HFF-Myc (cell line): ENCODE measurements around the gene UNC13C.

ENCODE experiments used
- DNase-seq: peaks from one replicate; pipeline ENCODE4 v3.0.0-alpha.2; 2011; ENCODE audit warnings: low read depth; ENCODE audit errors: extremely low read depth
- H3K4me3 ChIP-seq: replicated peaks from 2 replicates; pipeline ENCODE4 v1.5.1; 2011; ENCODE audit warnings: low read depth, mild to moderate bottlenecking, control low read depth, low read length
- TF ChIP-seq, protein P1 (sequence below): IDR thresholded peaks from 2 replicates; pipeline ENCODE4 v1.5.1; 2012; ENCODE audit warnings: mild to moderate bottlenecking, low read depth, low read length, control low read depth; ENCODE audit errors: missing control alignments

The UNC13C gene

DNA sequence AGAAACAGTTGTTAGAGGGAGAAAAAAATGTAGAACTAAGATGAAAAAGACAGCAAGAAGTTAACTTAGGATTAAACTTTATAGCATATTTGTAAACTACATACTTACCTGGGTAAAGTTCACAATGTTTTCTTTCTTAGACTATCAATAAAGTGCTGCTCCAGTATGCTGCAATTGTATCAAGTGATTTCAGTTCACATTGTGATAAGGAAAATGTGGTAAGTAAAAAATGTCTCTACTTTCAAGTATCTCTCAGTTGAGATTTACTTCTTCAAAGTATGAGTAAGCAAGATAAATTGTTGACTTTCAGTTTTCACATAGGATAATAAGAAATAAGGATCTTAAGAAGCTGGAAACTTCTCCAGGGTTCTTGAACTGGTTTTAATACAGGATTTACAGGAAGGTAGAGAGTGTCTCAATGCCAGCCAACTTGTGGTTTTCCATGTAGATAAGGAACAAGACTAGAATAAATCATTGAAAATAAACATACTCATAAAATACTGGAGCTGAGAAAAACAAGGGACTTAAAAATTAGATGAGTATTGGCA, 528.8 kb downstream of the UNC13C start:
- no peak overlapping the region for H3K4me3 ChIP-seq
- DNase-seq = no peak
- TF ChIP-seq, protein P1, sequence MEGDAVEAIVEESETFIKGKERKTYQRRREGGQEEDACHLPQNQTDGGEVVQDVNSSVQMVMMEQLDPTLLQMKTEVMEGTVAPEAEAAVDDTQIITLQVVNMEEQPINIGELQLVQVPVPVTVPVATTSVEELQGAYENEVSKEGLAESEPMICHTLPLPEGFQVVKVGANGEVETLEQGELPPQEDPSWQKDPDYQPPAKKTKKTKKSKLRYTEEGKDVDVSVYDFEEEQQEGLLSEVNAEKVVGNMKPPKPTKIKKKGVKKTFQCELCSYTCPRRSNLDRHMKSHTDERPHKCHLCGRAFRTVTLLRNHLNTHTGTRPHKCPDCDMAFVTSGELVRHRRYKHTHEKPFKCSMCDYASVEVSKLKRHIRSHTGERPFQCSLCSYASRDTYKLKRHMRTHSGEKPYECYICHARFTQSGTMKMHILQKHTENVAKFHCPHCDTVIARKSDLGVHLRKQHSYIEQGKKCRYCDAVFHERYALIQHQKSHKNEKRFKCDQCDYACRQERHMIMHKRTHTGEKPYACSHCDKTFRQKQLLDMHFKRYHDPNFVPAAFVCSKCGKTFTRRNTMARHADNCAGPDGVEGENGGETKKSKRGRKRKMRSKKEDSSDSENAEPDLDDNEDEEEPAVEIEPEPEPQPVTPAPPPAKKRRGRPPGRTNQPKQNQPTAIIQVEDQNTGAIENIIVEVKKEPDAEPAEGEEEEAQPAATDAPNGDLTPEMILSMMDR = no peak

DNA sequence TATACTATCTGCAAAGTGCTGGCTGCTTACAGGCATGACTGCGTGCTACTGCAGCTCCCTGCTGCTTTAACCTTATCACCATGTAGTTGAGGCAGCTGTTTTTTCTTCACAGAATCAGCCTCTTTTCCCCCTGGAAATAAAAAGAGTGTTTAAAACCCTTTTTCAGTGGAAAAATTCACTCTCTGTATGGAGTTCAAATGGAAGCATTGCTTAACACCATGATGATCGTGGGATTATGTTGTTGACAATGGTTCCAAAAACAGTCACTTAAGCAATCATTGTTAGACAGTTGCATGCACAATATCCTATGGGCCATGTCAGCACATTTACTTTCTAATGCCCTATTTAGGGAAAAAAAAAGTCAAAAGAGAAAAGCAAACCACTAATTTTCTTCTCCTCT, 536.4 kb downstream of the UNC13C start:
- TF ChIP-seq, protein P1 = no peak

DNA sequence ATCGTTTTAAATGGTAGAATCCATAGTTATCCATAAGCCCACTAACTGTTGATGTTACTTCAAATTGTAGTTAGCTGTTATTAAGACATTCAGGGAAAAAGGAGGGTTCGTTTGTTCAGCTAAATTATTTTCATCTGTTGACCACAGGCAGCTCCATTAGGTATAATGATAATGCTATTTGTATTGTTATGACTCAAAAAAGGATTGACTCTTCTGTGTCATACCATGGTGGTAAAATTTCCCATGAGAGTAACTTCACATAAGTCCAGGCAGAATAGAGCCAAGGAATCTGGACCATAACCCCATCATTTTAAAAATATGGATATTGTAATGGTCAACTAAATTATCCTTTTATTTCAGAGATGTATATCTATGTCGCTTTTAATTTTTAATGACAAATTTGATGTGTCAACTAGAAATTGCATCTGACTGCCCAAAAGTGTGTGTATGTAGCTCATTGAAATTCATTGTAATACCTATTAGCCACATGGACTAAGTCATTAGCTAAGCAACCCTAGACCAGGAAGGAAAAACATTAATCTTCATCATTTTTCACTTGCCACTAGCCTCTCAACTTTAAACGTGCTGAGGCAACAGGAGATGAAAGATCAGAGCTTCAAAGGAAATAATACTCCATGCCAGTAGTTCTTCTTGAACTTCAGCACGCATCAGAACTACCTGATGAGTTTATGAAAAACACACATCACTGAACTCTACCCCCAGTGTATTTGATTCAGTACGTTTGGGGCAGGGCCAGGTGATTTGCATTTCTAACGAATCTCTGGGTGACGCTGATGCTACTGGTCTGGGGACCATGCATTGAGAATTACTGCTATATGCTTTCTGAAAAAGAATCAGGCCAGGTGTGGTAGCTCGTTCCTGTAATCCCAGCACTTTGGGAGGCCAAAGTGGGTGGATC, 537.7 kb downstream of the UNC13C start:
- TF ChIP-seq, protein P1 = no peak
- DNase-seq = no peak
- no peak overlapping the region for H3K4me3 ChIP-seq

More for the DNA sequence above, 536.4 kb downstream of the UNC13C start:
- DNase-seq = no peak
- H3K4me3 ChIP-seq = no peak overlapping the region

GRCh38 chr15:54517366-54517765, 539.1 kb downstream of the UNC13C start:
- TF ChIP-seq, protein P1 = no peak
- no peak for DNase-seq
- H3K4me3 ChIP-seq = no peak overlapping the region

DNA sequence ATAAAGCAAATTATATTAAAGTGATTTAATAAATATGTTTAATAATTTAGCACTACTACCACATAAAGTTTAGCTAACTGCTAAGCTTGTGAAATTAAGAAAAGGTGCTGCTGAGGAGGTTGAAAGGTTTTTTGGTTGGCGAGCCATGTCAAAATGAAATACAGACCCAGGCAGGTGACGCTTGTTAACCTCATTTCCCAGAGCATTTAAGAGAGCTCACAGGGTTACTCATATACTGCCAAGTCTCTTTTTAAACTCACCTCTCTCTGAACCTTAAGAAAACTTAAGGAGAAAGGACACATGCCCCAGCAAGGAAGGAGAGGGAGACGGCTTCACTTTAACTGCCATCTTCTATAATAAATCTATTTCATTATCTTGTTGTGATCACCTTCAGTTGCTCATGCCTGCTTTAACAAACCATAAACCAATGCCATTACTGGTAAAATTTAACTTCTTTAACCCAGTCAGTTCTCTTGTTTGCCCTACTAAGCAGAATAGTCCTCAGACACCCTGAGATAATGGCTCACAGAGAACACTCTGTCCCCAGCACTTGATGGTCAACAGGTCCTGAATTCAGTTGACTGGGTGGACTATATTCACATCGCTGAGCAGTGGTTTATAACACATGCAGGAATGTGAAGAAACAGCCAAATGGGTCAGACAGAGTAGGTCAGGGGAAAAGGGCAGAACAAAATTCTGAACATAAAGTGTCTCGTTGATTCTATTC, 540.1 kb downstream of the UNC13C start:
- no peak for DNase-seq
- TF ChIP-seq, protein P1 = no peak
- no peak overlapping the region for H3K4me3 ChIP-seq

- DNase-seq = no peak
- TF ChIP-seq, protein P1 = no peak
- no peak overlapping the region for H3K4me3 ChIP-seq
Measured at GRCh38 chr15:54519577-54519976, 541.3 kb downstream of the UNC13C start.
